Fibroblast of the aortic adventitia (primary cell): Measurements from ENCODE around the gene MSANTD7. TPM values are rescaled to one million over a fixed set of nuclear protein-coding genes. Genes with fewer than 3 reads are reported as not detected.

Experiments
- DNase-seq: peaks from one replicate; pipeline ENCODE4 v3.0.0-alpha.2; 2010; ENCODE audit warnings: low read depth
- H3K4me3 ChIP-seq: 2 replicates; pipeline ENCODE4 v1.5.1; 2011; ENCODE audit warnings: low read depth, mild to moderate bottlenecking, control low read depth, low read length, moderate library complexity
- total RNA-seq: library from RNA; depleted of rRNA; stranded (reverse); fragments of >200 nt; gene quantifications from 2 replicates; pipeline ENCODE4 v1.2.3, GENCODE V29; 2012; ENCODE audit warnings: low replicate concordance
- TF ChIP-seq, protein P1 (sequence below): IDR thresholded peaks from 2 replicates; pipeline ENCODE4 v1.5.1; 2011; ENCODE audit warnings: mild to moderate bottlenecking, low read length, control low read depth, inconsistent platforms; ENCODE audit not compliant: insufficient read depth

MSANTD7 gene
- 7.7 and 18.5 TPM in 2 replicates for total RNA-seq

GRCh38 chr10:14837757-14838581 lies at the start of gene MSANTD7, which contains the start of the genes CDNF and HSPA14:
Gene MSANTD7, plus strand, starts transcription at chr10:14838306. Its CDS starts 3,979 bp downstream, at chr10:14842285.
Gene CDNF, minus strand, starts transcription at chr10:14838037. Its CDS starts 91 bp downstream, at chr10:14837946.
Gene HSPA14, plus strand, starts transcription at chr10:14838306. Its CDS starts 97 bp downstream, at chr10:14838403.
- TF ChIP-seq, protein P1, sequence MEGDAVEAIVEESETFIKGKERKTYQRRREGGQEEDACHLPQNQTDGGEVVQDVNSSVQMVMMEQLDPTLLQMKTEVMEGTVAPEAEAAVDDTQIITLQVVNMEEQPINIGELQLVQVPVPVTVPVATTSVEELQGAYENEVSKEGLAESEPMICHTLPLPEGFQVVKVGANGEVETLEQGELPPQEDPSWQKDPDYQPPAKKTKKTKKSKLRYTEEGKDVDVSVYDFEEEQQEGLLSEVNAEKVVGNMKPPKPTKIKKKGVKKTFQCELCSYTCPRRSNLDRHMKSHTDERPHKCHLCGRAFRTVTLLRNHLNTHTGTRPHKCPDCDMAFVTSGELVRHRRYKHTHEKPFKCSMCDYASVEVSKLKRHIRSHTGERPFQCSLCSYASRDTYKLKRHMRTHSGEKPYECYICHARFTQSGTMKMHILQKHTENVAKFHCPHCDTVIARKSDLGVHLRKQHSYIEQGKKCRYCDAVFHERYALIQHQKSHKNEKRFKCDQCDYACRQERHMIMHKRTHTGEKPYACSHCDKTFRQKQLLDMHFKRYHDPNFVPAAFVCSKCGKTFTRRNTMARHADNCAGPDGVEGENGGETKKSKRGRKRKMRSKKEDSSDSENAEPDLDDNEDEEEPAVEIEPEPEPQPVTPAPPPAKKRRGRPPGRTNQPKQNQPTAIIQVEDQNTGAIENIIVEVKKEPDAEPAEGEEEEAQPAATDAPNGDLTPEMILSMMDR: no peak
- peak; percentile 99 for DNase-seq
- H3K4me3 ChIP-seq: peak within 1 kb of the TSS; percentile 88

- no peak overlapping the region for H3K4me3 ChIP-seq
- TF ChIP-seq, protein P1: no peak
- DNase-seq: no peak
These were observed 39.5 kb upstream of the MSANTD7 start for GRCh38 chr10:14798636-14799035.

DNA sequence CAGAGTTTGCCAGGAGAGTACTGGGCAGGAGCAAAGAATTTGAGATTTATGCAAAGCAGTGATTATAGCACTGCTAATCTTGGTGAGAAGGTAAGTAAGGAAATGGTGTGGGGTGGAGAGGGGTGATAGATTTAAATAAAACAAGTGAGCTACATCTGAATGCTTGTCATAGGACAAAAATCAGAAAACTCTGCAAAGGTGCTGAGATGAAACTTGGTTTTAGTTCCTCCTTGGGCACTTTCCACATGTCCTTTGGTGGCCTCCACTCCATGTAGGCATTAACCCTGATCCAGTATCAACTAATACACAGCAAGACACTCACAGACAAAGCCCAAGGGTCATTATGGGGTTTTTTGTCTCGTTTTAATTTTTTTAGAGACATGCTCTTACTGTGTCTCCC lies 37.7 kb upstream of the MSANTD7 start:
- TF ChIP-seq, protein P1: no peak
- no peak for DNase-seq
- H3K4me3 ChIP-seq: no peak overlapping the region

DNA sequence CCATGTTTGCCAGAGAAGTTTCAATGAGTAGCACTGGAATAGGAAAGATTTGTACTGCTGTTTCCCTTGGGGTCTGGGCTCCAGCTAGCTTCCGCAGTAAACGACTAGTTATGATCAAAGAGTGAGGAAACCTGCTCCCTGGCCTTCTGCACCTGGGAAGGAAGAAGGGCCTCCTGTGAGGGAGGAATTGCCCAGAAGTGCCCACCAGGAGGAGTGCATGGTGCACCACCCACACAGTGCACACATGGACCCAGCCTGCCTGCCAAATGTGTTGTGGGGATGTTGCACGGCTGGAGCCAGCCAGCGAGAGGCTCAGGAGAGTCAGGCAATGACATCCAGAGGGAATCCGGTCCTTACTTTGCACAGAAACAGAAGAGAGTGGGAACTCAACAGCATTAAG lies 36.4 kb upstream of the MSANTD7 start:
- DNase-seq: no peak
- H3K4me3 ChIP-seq: no peak overlapping the region
- TF ChIP-seq, protein P1: no peak

DNA sequence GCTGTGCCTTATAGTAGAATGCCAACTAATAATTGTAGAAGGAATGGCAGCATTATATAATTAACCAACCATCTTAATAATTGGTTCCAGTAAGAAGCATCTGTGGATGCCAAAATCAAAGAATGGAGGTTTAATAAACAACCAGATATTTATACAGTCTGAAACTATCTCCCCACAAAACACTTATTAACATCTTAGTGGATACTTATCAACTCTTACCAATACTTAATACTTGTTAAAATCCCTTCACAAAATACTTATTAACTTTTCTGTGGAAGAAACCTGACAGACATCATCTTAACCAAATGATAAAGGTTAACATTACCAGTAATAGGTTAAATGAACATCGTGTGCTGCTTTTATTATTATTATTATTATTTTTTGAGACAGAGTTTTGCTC lies 34.3 kb upstream of the MSANTD7 start:
- DNase-seq: no peak
- TF ChIP-seq, protein P1: no peak
- H3K4me3 ChIP-seq: no peak overlapping the region

GRCh38 chr10:14806318-14806717 lies 31.8 kb upstream of the MSANTD7 start:
- TF ChIP-seq, protein P1: no peak
- DNase-seq: no peak
- H3K4me3 ChIP-seq: no peak overlapping the region
